Measurements from ENCODE around the gene VWA3A. TPM values are rescaled to one million over a fixed set of nuclear protein-coding genes. Genes with fewer than 3 reads are reported as not detected.
"Not testable (repeated sequence)": the region's sequence is repeated elsewhere in the genome, so short reads cannot be mapped to it uniquely, and the experiment has no call there.

The VWA3A gene
- total RNA-seq, 4 donors from 2014 or later, result 1.5 to 2.5 (median 1.8) TPM; not detected in 1

DNA sequence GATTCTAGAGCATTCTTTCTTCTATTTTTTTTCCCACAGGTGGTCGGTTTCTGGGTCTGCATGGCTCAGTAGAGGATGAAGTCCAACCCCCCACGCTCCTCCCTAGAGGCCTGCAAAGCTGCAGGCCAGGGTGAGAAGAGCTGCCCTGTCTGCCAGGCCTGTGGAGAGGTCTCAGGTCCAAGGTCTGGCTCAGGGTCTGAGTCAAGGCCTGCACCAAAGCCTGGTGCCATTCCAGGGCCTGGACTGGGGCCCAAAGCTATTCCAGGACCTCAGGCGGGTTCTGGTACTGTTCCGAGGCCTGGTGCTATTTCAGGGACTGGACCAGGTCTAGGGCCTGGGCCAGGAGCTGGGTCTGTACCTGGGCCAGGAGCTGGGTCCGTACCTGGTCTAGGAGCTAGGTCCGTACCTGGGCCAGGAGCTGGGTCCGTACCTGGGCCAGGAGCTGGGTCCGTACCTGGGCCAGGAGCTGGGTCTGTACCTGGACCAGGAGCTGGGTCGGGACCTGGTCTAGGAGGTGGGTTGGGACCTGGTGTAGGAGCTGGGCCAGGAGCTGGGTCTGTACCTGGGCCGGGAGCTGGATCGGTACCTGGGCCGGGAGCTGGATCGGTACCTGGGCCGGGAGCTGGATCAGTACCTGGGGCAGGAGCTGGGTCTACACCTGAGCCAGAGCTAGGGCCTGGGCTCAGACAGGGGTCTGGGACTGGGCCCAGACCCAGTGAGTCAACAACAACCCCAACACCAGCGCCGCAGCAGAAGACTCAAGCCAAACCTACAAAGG is 73.4 kb downstream of the VWA3A start:
- no peak overlapping the region for H3K4me3 ChIP-seq
- H3K4me1 ChIP-seq, result no peaks in the 10 kb centered on the region
- H3K9me3 ChIP-seq, result no peaks in the 10 kb centered on the region
- DNase-seq, result no peak
- H3K27ac ChIP-seq, result no peak overlapping the region
- intact Hi-C loops (cut with DNase I; ENCODE audit: low total_unique reads), result no loop called here
- H3K36me3 ChIP-seq, result no peaks in the 10 kb centered on the region
- H3K27me3 ChIP-seq, result no peaks in the 10 kb centered on the region
- TF ChIP-seq POLR2A (IDR thresholded peaks at IDR 0.05), result no peak
- TF ChIP-seq, protein P1, sequence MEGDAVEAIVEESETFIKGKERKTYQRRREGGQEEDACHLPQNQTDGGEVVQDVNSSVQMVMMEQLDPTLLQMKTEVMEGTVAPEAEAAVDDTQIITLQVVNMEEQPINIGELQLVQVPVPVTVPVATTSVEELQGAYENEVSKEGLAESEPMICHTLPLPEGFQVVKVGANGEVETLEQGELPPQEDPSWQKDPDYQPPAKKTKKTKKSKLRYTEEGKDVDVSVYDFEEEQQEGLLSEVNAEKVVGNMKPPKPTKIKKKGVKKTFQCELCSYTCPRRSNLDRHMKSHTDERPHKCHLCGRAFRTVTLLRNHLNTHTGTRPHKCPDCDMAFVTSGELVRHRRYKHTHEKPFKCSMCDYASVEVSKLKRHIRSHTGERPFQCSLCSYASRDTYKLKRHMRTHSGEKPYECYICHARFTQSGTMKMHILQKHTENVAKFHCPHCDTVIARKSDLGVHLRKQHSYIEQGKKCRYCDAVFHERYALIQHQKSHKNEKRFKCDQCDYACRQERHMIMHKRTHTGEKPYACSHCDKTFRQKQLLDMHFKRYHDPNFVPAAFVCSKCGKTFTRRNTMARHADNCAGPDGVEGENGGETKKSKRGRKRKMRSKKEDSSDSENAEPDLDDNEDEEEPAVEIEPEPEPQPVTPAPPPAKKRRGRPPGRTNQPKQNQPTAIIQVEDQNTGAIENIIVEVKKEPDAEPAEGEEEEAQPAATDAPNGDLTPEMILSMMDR (IDR thresholded peaks at IDR 0.05), result no peak

DNA sequence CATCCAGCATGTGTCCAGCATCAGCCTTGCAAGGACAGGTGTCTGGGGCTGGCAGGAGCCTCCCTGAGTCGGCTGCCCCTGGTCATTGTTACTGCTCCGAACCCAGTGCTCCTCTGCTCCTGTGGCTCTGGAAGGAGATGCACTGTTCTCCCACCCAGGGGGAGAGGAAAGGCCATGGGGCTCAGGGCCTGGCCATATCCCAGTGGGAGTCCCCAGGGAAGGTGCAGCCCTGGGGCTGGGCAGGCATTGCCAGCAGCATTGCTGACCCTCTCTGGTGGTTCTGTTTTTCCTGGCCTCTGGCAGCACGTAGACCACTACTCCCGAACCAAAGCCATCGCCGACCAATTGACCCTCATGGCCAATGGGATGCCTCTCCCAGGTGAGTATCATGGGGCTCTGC is 79.6 kb downstream of the VWA3A start:
- no peak for DNase-seq
- no peak overlapping the region for H3K4me3 ChIP-seq
- no peaks in the 10 kb centered on the region for H3K4me1 ChIP-seq
- H3K27me3 ChIP-seq, result no peaks in the 10 kb centered on the region
- intact Hi-C loops (cut with DNase I; ENCODE audit: low total_unique reads), result no loop called here
- no peaks in the 10 kb centered on the region for H3K9me3 ChIP-seq
- H3K27ac ChIP-seq, result no peak overlapping the region
- TF ChIP-seq, protein P1 (IDR thresholded peaks at IDR 0.05), result no peak
- TF ChIP-seq POLR2A (IDR thresholded peaks at IDR 0.05), result no peak
- H3K36me3 ChIP-seq, result no peaks in the 10 kb centered on the region

DNA sequence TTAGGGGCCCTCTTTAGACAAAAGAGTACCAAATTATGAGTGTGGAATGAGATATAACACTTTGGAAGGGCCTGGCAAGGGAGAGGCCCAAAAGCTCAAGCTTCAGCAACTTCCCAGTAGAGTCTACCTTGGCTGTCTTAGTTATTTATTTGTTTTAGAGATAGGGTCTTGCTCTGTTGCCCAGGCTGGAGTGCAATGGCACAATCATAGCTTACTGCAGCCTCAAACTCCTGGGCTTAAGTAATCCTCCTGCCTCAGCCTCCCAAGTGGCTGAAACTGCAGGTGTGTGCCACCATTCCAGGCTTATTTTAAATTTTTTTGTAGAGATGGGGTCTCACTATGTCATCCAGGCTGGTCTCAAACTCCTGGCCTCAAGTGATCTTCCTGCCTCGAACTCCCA is 80.3 kb downstream of the VWA3A start:
- H3K36me3 ChIP-seq; DNase-seq; H3K27me3 ChIP-seq; H3K4me3 ChIP-seq; H3K4me1 ChIP-seq; intact Hi-C loops (cut with DNase I; ENCODE audit: low total_unique reads); H3K9me3 ChIP-seq; H3K27ac ChIP-seq: not testable (repeated sequence)

DNA sequence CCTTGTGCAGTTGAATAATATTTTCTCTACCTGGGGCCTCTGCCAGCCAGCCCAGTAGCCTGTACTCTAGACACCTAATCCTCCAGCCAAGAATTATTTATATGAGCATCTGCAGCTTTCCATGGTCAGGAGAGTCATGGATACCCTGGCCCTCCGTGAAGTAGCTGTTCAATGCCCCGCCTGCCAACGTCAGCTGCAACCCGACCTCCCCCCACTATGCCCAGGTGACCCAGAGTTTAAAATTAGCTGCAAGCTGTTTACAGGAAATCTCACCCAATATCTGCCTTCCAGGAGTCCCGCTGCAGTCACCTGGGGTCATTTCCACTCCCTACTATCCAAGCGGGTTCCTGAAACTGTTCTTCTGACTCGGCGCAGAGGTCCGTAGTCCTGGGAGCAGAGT is 82.3 kb downstream of the VWA3A start:
- Histone ChIP-seq H3K27me3 (no peaks in the 10 kb centered on the region), H3K4me3 (no peak overlapping the region), H3K27ac (no peak overlapping the region), H3K9me3 (no peaks in the 10 kb centered on the region), H3K36me3 (no peaks in the 10 kb centered on the region), H3K4me1 (no peaks in the 10 kb centered on the region)
- DNase-seq, result no peak
- intact Hi-C loops (cut with DNase I; ENCODE audit: low total_unique reads), result no loop called here
- TF ChIP-seq POLR2A (IDR thresholded peaks at IDR 0.05), result no peak
- TF ChIP-seq, protein P1 (IDR thresholded peaks at IDR 0.05), result no peak

DNA sequence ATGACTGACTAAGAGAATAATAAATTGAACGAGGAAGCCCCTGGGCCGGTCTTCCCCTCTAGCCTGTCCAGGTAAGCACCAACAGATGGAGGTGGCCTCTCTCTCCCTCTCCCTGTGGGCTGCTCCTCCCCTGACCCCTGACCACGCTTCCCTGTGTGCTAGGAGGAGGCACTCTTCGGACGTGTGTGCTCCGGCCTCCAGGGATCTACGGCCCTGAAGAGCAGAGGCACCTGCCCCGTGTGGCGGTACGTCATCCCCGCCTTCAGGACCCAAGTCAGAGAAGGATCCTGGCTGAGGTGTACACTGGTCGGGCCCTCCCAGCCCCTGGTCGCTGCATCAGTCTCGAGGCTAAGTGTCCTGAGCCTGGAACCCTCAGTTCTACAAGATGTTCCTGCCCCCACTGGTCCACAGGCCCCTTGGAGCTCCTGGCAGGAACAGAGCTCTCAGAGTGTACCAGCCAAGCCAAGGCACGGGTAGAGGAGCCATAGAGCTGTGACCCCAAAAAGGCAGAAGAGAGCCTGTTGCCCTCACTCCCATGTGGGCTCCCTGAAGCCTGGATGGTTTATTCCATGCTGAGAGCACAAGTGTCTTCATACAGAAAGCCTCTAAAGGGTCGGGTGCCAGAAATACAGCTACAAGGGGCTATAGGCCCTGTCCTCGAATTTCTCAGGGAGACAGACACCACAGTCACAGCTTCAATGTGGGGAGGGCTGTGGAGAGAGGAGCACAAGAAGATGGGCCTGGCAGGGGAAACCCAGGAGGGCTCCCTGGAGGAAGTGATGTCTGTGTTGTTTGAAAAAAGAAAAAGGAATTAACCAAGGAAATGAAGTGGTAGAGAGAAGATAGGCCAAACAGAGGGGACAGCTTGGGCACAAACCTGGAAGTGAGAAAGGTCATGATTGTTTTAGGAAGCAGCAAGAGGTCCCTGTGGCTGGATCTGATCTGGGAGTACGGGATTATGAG is 85.9 kb downstream of the VWA3A start:
- Histone ChIP-seq H3K4me3 (no peak overlapping the region), H3K4me1 (no peaks in the 10 kb centered on the region), H3K27me3 (no peaks in the 10 kb centered on the region), H3K9me3 (no peaks in the 10 kb centered on the region), H3K36me3 (no peaks in the 10 kb centered on the region), H3K27ac (no peak overlapping the region)
- DNase-seq, result no peak
- intact Hi-C loops (cut with DNase I; ENCODE audit: low total_unique reads), result no loop called here
- TF ChIP-seq, protein P1 (IDR thresholded peaks at IDR 0.05), result no peak
- TF ChIP-seq POLR2A (IDR thresholded peaks at IDR 0.05), result no peak

Measured in uterus (tissue), 4 donors.